ENCODE results near the gene PLEKHG4B. TPM values are rescaled to one million over a fixed set of nuclear protein-coding genes. Genes with fewer than 3 reads are reported as not detected.

PLEKHG4B gene
- total and polyA plus RNA-seq, 2 of the 8 experiments (the other 6 are each of a cell fraction or from before 2014, with no cell fraction given), result 31.1 to 43.6 TPM

DNA sequence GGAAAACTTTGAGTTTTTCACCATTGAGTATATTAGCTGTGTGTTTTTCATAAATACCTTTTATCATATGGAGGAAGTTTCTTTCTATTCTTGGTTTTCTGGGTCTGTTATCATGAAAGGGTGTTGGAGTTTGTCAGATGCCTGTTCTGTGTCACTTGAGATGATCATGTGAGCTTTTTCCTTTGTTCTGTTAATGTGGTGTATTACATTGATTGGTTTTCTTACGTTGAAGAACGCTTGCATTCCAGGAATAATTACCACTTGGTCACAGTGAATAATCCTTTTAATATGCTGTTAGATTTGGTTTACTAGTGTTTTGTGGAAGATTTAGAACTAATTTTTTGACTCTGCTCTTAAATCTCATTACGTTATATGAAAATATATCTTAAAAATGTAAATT is 7.8 kb downstream of the PLEKHG4B start:
- no peak overlapping the region for H3K4me3 ChIP-seq (ENCODE audit: extremely low read depth in 1 of 4, insufficient read depth in 2 of 4, low read depth in 3 of 4, low read length in 4 of 4)
- POLR2A ChIA-PET (ENCODE audit: partially characterized antibody), result no interaction called here

More for the DNA sequence above, 7.8 kb downstream of the PLEKHG4B start:
- FAIRE-seq, result no peak
- peaks cover 8 to 35% of the 10 kb centered on the region in 2 experiments for H4K20me1 ChIP-seq (replicated peaks in 1 of 2; ENCODE audit: control insufficient read depth in 1 of 2, insufficient read depth in 2 of 2, low read length in 2 of 2)
- H4K5ac ChIP-seq (ENCODE audit: insufficient read length, low read depth, low read length), result no peak overlapping the region
- WGBS, 2 experiments (ENCODE audit: extremely low coverage in 1 of 2, insufficient coverage in 1 of 2, insufficient read length in 1 of 2, insufficient replicate concordance in 2 of 2, low coverage in 1 of 2, low lambda C conversion rate in 2 of 2, missing lambda C conversion rate in 1 of 2), result 64% methylated on average over 3 of the region's 3 CpGs; no CpG with 5 or more reads in 1 of the 2 experiments
- peaks cover 3 to 23% (median 7%) of the 10 kb centered on the region in 4 experiments; a peak in 6 of 8 replicates for H3K36me3 ChIP-seq (ENCODE audit: control insufficient read depth in 2 of 4, insufficient read depth in 4 of 4, low read length in 3 of 4)
- no peak overlapping the region for H2BK20ac ChIP-seq (ENCODE audit: low read length)
- no peaks in the 10 kb centered on the region; the same call in 1 of the 2 replicates for H3K23me2 ChIP-seq (ENCODE audit: low read depth, low read length)
- H2BK120ac ChIP-seq (replicated peaks; ENCODE audit: low read depth, low read length), result no peak overlapping the region
- DNase-seq (ENCODE audit: low read depth in 1 of 2, low spot score in 2 of 2), result no peak
- no peak overlapping the region for H2BK15ac ChIP-seq (ENCODE audit: low read length)
- peaks cover 6% of the 10 kb centered on the region; the same call in 1 of the 2 replicates for H3K79me1 ChIP-seq (ENCODE audit: low read depth, low read length)
- CTCF ChIA-PET (ENCODE audit: partially characterized antibody), result no interaction called here
- no peak overlapping the region for H3K4me2 ChIP-seq (ENCODE audit: insufficient read depth in 1 of 2, low read depth in 2 of 2, low read length in 2 of 2)
- H3K4ac ChIP-seq (replicated peaks; ENCODE audit: insufficient read length, low read depth, low read length), result no peak overlapping the region
- no peak overlapping the region for H3K14ac ChIP-seq (ENCODE audit: insufficient read length)
- 0 out of 2 replicates have a peak, but pooled peaks have one; percentile 25 for TF ChIP-seq TEAD4 (IDR thresholded peaks at IDR 0.05; ENCODE audit: low read depth, low read length)
- TF ChIP-seq YY1 (IDR thresholded peaks at IDR 0.05; ENCODE audit: low read depth, low read length), result no peak
- no peak overlapping the region for H3K18ac ChIP-seq (ENCODE audit: extremely low read depth, low read length)
- no peak overlapping the region for H3K56ac ChIP-seq (replicated peaks; ENCODE audit: insufficient read length, low read depth, low read length)
- no peaks in the 10 kb centered on the region for H3K27me3 ChIP-seq (replicated peaks in 1 of 4; ENCODE audit: control insufficient read depth in 3 of 4, extremely low read depth in 1 of 4, insufficient read depth in 3 of 4, low read length in 3 of 4)
- no peak overlapping the region for H3K27ac ChIP-seq (ENCODE audit: low read depth, low read length)
- H2AK5ac ChIP-seq (ENCODE audit: low read depth, low read length), result no peak overlapping the region
- H4K8ac ChIP-seq (ENCODE audit: extremely low read depth, insufficient read depth, low read length), result no peak overlapping the region
- peaks cover 0 to 5% (median 2%) of the 10 kb centered on the region in 4 experiments; a peak in 5 of 7 replicates for H3K4me1 ChIP-seq (replicated peaks in 1 of 4; ENCODE audit: control insufficient read depth in 3 of 4, insufficient read depth in 4 of 4, low read length in 3 of 4)
- H4K91ac ChIP-seq (replicated peaks; ENCODE audit: insufficient read length, low read length), result no peak overlapping the region
- H2AFZ ChIP-seq (ENCODE audit: low read length), result no peak overlapping the region
- H3K9ac ChIP-seq (replicated peaks in 1 of 4; ENCODE audit: extremely low read depth in 1 of 4, low read depth in 3 of 4, low read length in 3 of 4), result no peak overlapping the region
- H2BK5ac ChIP-seq (ENCODE audit: low read depth, low read length), result no peak overlapping the region
- H3K23ac ChIP-seq (ENCODE audit: insufficient read length), result no peak overlapping the region
- H3K79me2 ChIP-seq (ENCODE audit: control insufficient read depth in 1 of 2, insufficient read depth in 2 of 2, low read length in 2 of 2), result peaks cover 5 to 64% of the 10 kb centered on the region in 2 experiments
- no peaks in the 10 kb centered on the region for H3K9me3 ChIP-seq (ENCODE audit: insufficient read depth in 2 of 2, low read depth in 1 of 2, low read length in 1 of 2)
- H2BK12ac ChIP-seq (ENCODE audit: low read depth, low read length), result no peak overlapping the region
